Activated CD4-positive, alpha-beta T cell treated with anti-CD3 and anti-CD28 coated beads, Interleukin-2, amount 10 ng/mL, durations not matched to agents 7 days and 5 days (primary cell): ENCODE data around the gene SOS1. TPM values are rescaled to one million over a fixed set of nuclear protein-coding genes. Genes with fewer than 3 reads are reported as not detected.
A peak's percentile ranks its signal among the peaks of the same experiment; 100 is the strongest.

ENCODE experiments used
- CTCF ChIA-PET: fragments of 350-600 bp; sonication (Branson Sonifier 250); formaldehyde crosslinking; loops from one replicate; lab custom pipeline; 2021; ENCODE audit warnings: antibody characterized with exemption; lab: Charles Lee
- POLR2A ChIA-PET: fragments of 350-600 bp; sonication (Branson Sonifier 250); formaldehyde crosslinking; loops from one replicate; lab custom pipeline; 2021; ENCODE audit warnings: antibody characterized with exemption; lab: Charles Lee
- DNase-seq: peaks from one replicate; pipeline ENCODE4 v3.0.0-alpha.2; 2020
- H3K27ac Mint-ChIP-seq: one replicate; pipeline ENCODE4 v1.8.0; 2021; ENCODE audit warnings: mild to moderate bottlenecking, moderate library complexity, mixed read lengths
- H3K27me3 Mint-ChIP-seq: one replicate; pipeline ENCODE4 v1.8.0; 2021; ENCODE audit warnings: mixed read lengths
- H3K36me3 Mint-ChIP-seq: one replicate; pipeline ENCODE4 v1.8.0; 2021; ENCODE audit warnings: low read depth, mixed read lengths
- H3K4me1 Mint-ChIP-seq: one replicate; pipeline ENCODE4 v1.8.0; 2021; ENCODE audit warnings: mixed read lengths
- H3K4me3 Mint-ChIP-seq: one replicate; pipeline ENCODE4 v1.8.0; 2021; ENCODE audit warnings: mild to moderate bottlenecking, moderate library complexity, mixed read lengths
- H3K9me3 Mint-ChIP-seq: one replicate; pipeline ENCODE4 v1.8.0; 2021; ENCODE audit warnings: mixed read lengths
- total RNA-seq, 2 experiments: library from RNA; stranded (reverse); gene quantifications; one replicate each; pipeline ENCODE4 v1.2.3, GENCODE V29; 2021

The SOS1 gene
- total RNA-seq, 2 experiments from 2014 or later = 204 to 209 TPM

GRCh38 chr2:39118786-39119499, 1.9 kb downstream of the SOS1 start:
- peak overlapping the region; percentile 93 for H3K27ac Mint-ChIP-seq
- H3K4me1 Mint-ChIP-seq = peaks cover 57% of the 10 kb centered on the region
- no peak for DNase-seq
- POLR2A ChIA-PET = interaction anchor here (0.7 to 1.4 kb wide), 2 partner anchors 10 to 88 kb away, joined by 3 read pairs; no protein-coding TSS in a partner anchor
- H3K36me3 Mint-ChIP-seq = peaks cover 62% of the 10 kb centered on the region
- H3K27me3 Mint-ChIP-seq = no peaks in the 10 kb centered on the region
- H3K9me3 Mint-ChIP-seq = no peaks in the 10 kb centered on the region
- CTCF ChIA-PET = interaction anchor here (1.1 to 4.5 kb wide), 4 partner anchors 10 to 195 kb away, joined by 3 to 49 read pairs (median 4); no protein-coding TSS in a partner anchor
- peak overlapping the region; percentile 95 for H3K4me3 Mint-ChIP-seq

- ChIA-PET CTCF (interaction anchor here (1.5 to 3.1 kb wide), 2 partner anchors 9 to 112 kb away, joined by 5 to 12 read pairs; no protein-coding TSS in a partner anchor), POLR2A (no interaction called here)
- Mint-ChIP-seq H3K27ac (peak overlapping the region; percentile 3), H3K27me3 (no peaks in the 10 kb centered on the region), H3K9me3 (no peaks in the 10 kb centered on the region), H3K36me3 (peaks cover 80% of the 10 kb centered on the region), H3K4me3 (peak overlapping the region; percentile 95), H3K4me1 (peaks cover 63% of the 10 kb centered on the region)
- no peak for DNase-seq
Measured at GRCh38 chr2:39115556-39115955, 5.3 kb downstream of the SOS1 start.

GRCh38 chr2:39114771-39115170, 6.1 kb downstream of the SOS1 start:
- peak overlapping the region; percentile 43 for H3K4me3 Mint-ChIP-seq
- CTCF ChIA-PET = interaction anchor here (3.1 kb wide), 1 partner anchor 9 kb away, joined by 12 read pairs; no protein-coding TSS in a partner anchor
- no peak for DNase-seq
- peaks cover 85% of the 10 kb centered on the region for H3K36me3 Mint-ChIP-seq
- POLR2A ChIA-PET = interaction anchor here (0.6 kb wide), 1 partner anchor 12 kb away, joined by 3 read pairs; no protein-coding TSS in a partner anchor
- no peaks in the 10 kb centered on the region for H3K27me3 Mint-ChIP-seq
- H3K4me1 Mint-ChIP-seq = peaks cover 69% of the 10 kb centered on the region
- H3K9me3 Mint-ChIP-seq = no peaks in the 10 kb centered on the region
- peak overlapping the region; percentile 71 for H3K27ac Mint-ChIP-seq

GRCh38 chr2:39109537-39109936, 11.3 kb downstream of the SOS1 start:
- Mint-ChIP-seq H3K36me3 (peaks cover 63% of the 10 kb centered on the region), H3K27ac (no peak overlapping the region), H3K9me3 (no peaks in the 10 kb centered on the region), H3K4me3 (no peak overlapping the region), H3K27me3 (no peaks in the 10 kb centered on the region), H3K4me1 (peaks cover 72% of the 10 kb centered on the region)
- ChIA-PET POLR2A (no interaction called here), CTCF (interaction anchor here (1.2 to 2.1 kb wide), 5 partner anchors 9 to 162 kb away, joined by 3 to 7 read pairs (median 4); no protein-coding TSS in a partner anchor)
- DNase-seq = no peak

GRCh38 chr2:39108377-39108776, 12.5 kb downstream of the SOS1 start:
- no peak overlapping the region for H3K4me3 Mint-ChIP-seq
- no peaks in the 10 kb centered on the region for H3K9me3 Mint-ChIP-seq
- no peak overlapping the region for H3K27ac Mint-ChIP-seq
- CTCF ChIA-PET = interaction anchor here (1.2 to 2.1 kb wide), 5 partner anchors 10 to 120 kb away, joined by 3 to 7 read pairs (median 4); partner anchors contain the start of gene SOS1
- H3K36me3 Mint-ChIP-seq = peaks cover 66% of the 10 kb centered on the region
- no peak for DNase-seq
- POLR2A ChIA-PET = interaction anchor here (1.1 kb wide), 1 partner anchor 10 kb away, joined by 3 read pairs; no protein-coding TSS in a partner anchor
- no peaks in the 10 kb centered on the region for H3K27me3 Mint-ChIP-seq
- peaks cover 73% of the 10 kb centered on the region for H3K4me1 Mint-ChIP-seq

GRCh38 chr2:39107724-39108273, 13.1 kb downstream of the SOS1 start:
- H3K36me3 Mint-ChIP-seq = peaks cover 66% of the 10 kb centered on the region
- no peaks in the 10 kb centered on the region for H3K9me3 Mint-ChIP-seq
- POLR2A ChIA-PET = interaction anchor here (0.6 kb wide), 1 partner anchor 17 kb away, joined by 3 read pairs; no protein-coding TSS in a partner anchor
- CTCF ChIA-PET = interaction anchor here (1.3 to 2.1 kb wide), 2 partner anchors 49 to 121 kb away, joined by 3 to 7 read pairs; no protein-coding TSS in a partner anchor
- no peaks in the 10 kb centered on the region for H3K27me3 Mint-ChIP-seq
- H3K27ac Mint-ChIP-seq = peak overlapping the region; percentile 7
- H3K4me1 Mint-ChIP-seq = peaks cover 74% of the 10 kb centered on the region
- H3K4me3 Mint-ChIP-seq = no peak overlapping the region
- DNase-seq = no peak

- Mint-ChIP-seq H3K27ac (peak overlapping the region; percentile 37), H3K36me3 (peaks cover 64% of the 10 kb centered on the region), H3K9me3 (no peaks in the 10 kb centered on the region), H3K4me1 (peaks cover 73% of the 10 kb centered on the region), H3K27me3 (no peaks in the 10 kb centered on the region), H3K4me3 (no peak overlapping the region)
- DNase-seq = no peak
- ChIA-PET CTCF (interaction anchor here (0.7 kb wide), 1 partner anchor 1097 kb away, joined by 4 read pairs; no protein-coding TSS in a partner anchor), POLR2A (no interaction called here)
Measured at GRCh38 chr2:39107156-39107555, 13.7 kb downstream of the SOS1 start.

GRCh38 chr2:39099870-39100728, 20.8 kb downstream of the SOS1 start:
- Mint-ChIP-seq H3K27me3 (no peaks in the 10 kb centered on the region), H3K4me1 (peaks cover 72% of the 10 kb centered on the region), H3K27ac (peak overlapping the region; percentile 26), H3K4me3 (no peak overlapping the region), H3K9me3 (no peaks in the 10 kb centered on the region), H3K36me3 (peaks cover 62% of the 10 kb centered on the region)
- POLR2A ChIA-PET = no interaction called here
- DNase-seq = no peak
- CTCF ChIA-PET = no interaction called here

GRCh38 chr2:39099310-39099869, 21.5 kb downstream of the SOS1 start:
- Mint-ChIP-seq H3K9me3 (no peaks in the 10 kb centered on the region), H3K36me3 (peaks cover 64% of the 10 kb centered on the region), H3K4me1 (peaks cover 75% of the 10 kb centered on the region), H3K27me3 (no peaks in the 10 kb centered on the region), H3K27ac (peak overlapping the region; percentile 3), H3K4me3 (no peak overlapping the region)
- no peak for DNase-seq
- POLR2A ChIA-PET = no interaction called here
- CTCF ChIA-PET = no interaction called here

- peaks cover 72% of the 10 kb centered on the region for H3K4me1 Mint-ChIP-seq
- ChIA-PET CTCF (interaction anchor here (0.9 to 1.1 kb wide), 2 partner anchors 14 to 132 kb away, joined by 3 to 4 read pairs; no protein-coding TSS in a partner anchor), POLR2A (no interaction called here)
- H3K4me3 Mint-ChIP-seq = no peak overlapping the region
- no peaks in the 10 kb centered on the region for H3K9me3 Mint-ChIP-seq
- H3K36me3 Mint-ChIP-seq = peaks cover 72% of the 10 kb centered on the region
- DNase-seq = no peak
- H3K27ac Mint-ChIP-seq = no peak overlapping the region
- H3K27me3 Mint-ChIP-seq = no peaks in the 10 kb centered on the region
Measured at GRCh38 chr2:39095624-39096023, 25.2 kb downstream of the SOS1 start.

- POLR2A ChIA-PET = no interaction called here
- H3K36me3 Mint-ChIP-seq = peaks cover 69% of the 10 kb centered on the region
Measured at GRCh38 chr2:39094717-39095363, 26.0 kb downstream of the SOS1 start.

More at GRCh38 chr2:39094717-39095363, 26.0 kb downstream of the SOS1 start:
- Mint-ChIP-seq H3K4me1 (peaks cover 67% of the 10 kb centered on the region), H3K27me3 (no peaks in the 10 kb centered on the region), H3K27ac (peak overlapping the region; percentile 77), H3K4me3 (no peak overlapping the region), H3K9me3 (no peaks in the 10 kb centered on the region)
- DNase-seq = no peak
- CTCF ChIA-PET = interaction anchor here (1.1 kb wide), 2 partner anchors 13 to 29 kb away, joined by 3 to 4 read pairs; no protein-coding TSS in a partner anchor
